H9 (cell line): Measurements from ENCODE around the gene SP140L. TPM values are rescaled to one million over a fixed set of nuclear protein-coding genes. Genes with fewer than 3 reads are reported as not detected.

Experiments
- DNase-seq: peaks from one replicate; pipeline ENCODE4 v3.0.0-alpha.2; 2017
- H2AFZ ChIP-seq: one replicate; pipeline ENCODE4 v1.6.1; 2013; ENCODE audit warnings: mild to moderate bottlenecking, low read length, control low read depth, moderate library complexity
- H2AK5ac ChIP-seq: 2 replicates; pipeline ENCODE4 v1.6.1; 2013; ENCODE audit warnings: low read length, control low read depth, mixed read lengths; ENCODE audit not compliant: insufficient read length
- H2BK120ac ChIP-seq: one replicate; pipeline ENCODE4 v1.6.1; 2013; ENCODE audit warnings: low read depth, mild to moderate bottlenecking, low read length, control low read depth, inconsistent platforms; ENCODE audit not compliant: poor library complexity, severe bottlenecking
- H2BK12ac ChIP-seq: 2 replicates; pipeline ENCODE4 v1.6.1; 2013; ENCODE audit warnings: low read length, control low read depth, mixed read lengths, low read depth; ENCODE audit not compliant: insufficient read length
- H2BK15ac ChIP-seq: 2 replicates; pipeline ENCODE4 v1.6.1; 2013; ENCODE audit warnings: low read depth, low read length, control low read depth
- H2BK20ac ChIP-seq: one replicate; pipeline ENCODE4 v1.6.1; 2013; ENCODE audit warnings: low read depth, mild to moderate bottlenecking, low read length, control low read depth, inconsistent platforms; ENCODE audit not compliant: poor library complexity, severe bottlenecking
- H2BK5ac ChIP-seq: 2 replicates; pipeline ENCODE4 v1.6.1; 2013; ENCODE audit warnings: low read length, control low read depth, mixed read lengths; ENCODE audit not compliant: insufficient read length
- H3K14ac ChIP-seq: 2 replicates; pipeline ENCODE4 v1.6.1; 2013; ENCODE audit warnings: low read length, control low read depth; ENCODE audit not compliant: insufficient read depth
- H3K18ac ChIP-seq: 2 replicates; pipeline ENCODE4 v1.6.1; 2013; ENCODE audit warnings: low read depth, mild to moderate bottlenecking, mixed read lengths, low read length, control low read depth; ENCODE audit not compliant: insufficient read length
- H3K23ac ChIP-seq: 2 replicates; pipeline ENCODE4 v1.6.1; 2013; ENCODE audit warnings: low read length, control low read depth, mixed read lengths, low read depth; ENCODE audit not compliant: insufficient read length
- H3K23me2 ChIP-seq: 2 replicates; pipeline ENCODE4 v1.6.1; 2013; ENCODE audit warnings: low read depth, mild to moderate bottlenecking, mixed read lengths, low read length, control low read depth; ENCODE audit not compliant: insufficient read length, poor library complexity, severe bottlenecking
- H3K27ac ChIP-seq: 2 replicates; pipeline ENCODE4 v1.5.1; 2013; ENCODE audit warnings: low read length, control low read depth, mixed read lengths, low read depth; ENCODE audit not compliant: insufficient read length
- H3K27me3 ChIP-seq: 2 replicates; pipeline ENCODE4 v1.6.1; 2013; ENCODE audit warnings: low read length, control low read depth, inconsistent platforms; ENCODE audit not compliant: insufficient read depth
- H3K4ac ChIP-seq: 2 replicates; pipeline ENCODE4 v1.6.1; 2013; ENCODE audit warnings: low read depth, mild to moderate bottlenecking, control low read depth, inconsistent platforms, low read length, moderate library complexity
- H3K4me1 ChIP-seq: 2 replicates; pipeline ENCODE4 v1.6.1; 2013; ENCODE audit warnings: low read length, control low read depth, inconsistent platforms; ENCODE audit not compliant: insufficient read depth
- H3K4me2 ChIP-seq: 2 replicates; pipeline ENCODE4 v1.6.1; 2013; ENCODE audit warnings: low read length, control low read depth, mixed read lengths; ENCODE audit not compliant: insufficient read length, insufficient read depth
- H3K56ac ChIP-seq: 2 replicates; pipeline ENCODE4 v1.6.1; 2013; ENCODE audit warnings: low read depth, mild to moderate bottlenecking, mixed read lengths, low read length, control low read depth; ENCODE audit not compliant: insufficient read length
- H3K79me1 ChIP-seq: 2 replicates; pipeline ENCODE4 v1.6.1; 2013; ENCODE audit warnings: low read depth, mild to moderate bottlenecking, moderate library complexity, low read length, control low read depth, inconsistent platforms; ENCODE audit not compliant: insufficient read depth, poor library complexity, severe bottlenecking
- H3K79me2 ChIP-seq: 2 replicates; pipeline ENCODE4 v1.6.1; 2013; ENCODE audit warnings: low read length, control low read depth, inconsistent platforms; ENCODE audit not compliant: insufficient read depth
- H3K9ac ChIP-seq: 2 replicates; pipeline ENCODE4 v1.6.1; 2013; ENCODE audit warnings: low read length, control low read depth, mixed read lengths; ENCODE audit not compliant: insufficient read length; ENCODE audit errors: extremely low read depth
- H3K9me3 ChIP-seq: one replicate; pipeline ENCODE4 v1.6.1; 2013; ENCODE audit warnings: low read depth, low read length, inconsistent platforms; ENCODE audit not compliant: control insufficient read depth
- H3T11ph ChIP-seq: one replicate; pipeline ENCODE4 v1.6.1; 2013; ENCODE audit warnings: mild to moderate bottlenecking, low read length, control low read depth, inconsistent platforms
- H4K20me1 ChIP-seq: one replicate; pipeline ENCODE4 v1.6.1; 2013; ENCODE audit not compliant: control insufficient read depth, insufficient read length, insufficient read depth
- H4K5ac ChIP-seq: 2 replicates; pipeline ENCODE4 v1.6.1; 2013; ENCODE audit warnings: low read depth, mild to moderate bottlenecking, mixed read lengths, low read length, control low read depth; ENCODE audit not compliant: insufficient read length
- H4K8ac ChIP-seq: replicated peaks from 2 replicates; pipeline ENCODE4 v1.6.1; 2013; ENCODE audit warnings: low read length, control low read depth, mixed read lengths, low read depth; ENCODE audit not compliant: insufficient read length
- H4K91ac ChIP-seq: 2 replicates; pipeline ENCODE4 v1.6.1; 2013; ENCODE audit warnings: low read depth, mild to moderate bottlenecking, moderate library complexity, mixed read lengths, low read length, control low read depth; ENCODE audit not compliant: insufficient read length
- H3K27ac Mint-ChIP-seq, 3 experiments: 2 replicates in 2 of 3; 3 replicates in 1 of 3; pipeline ENCODE4 v1.8.0; 2020 to 2021; ENCODE audit warnings: mixed read lengths in 3 of 3, mild to moderate bottlenecking in 1 of 3, moderate library complexity in 1 of 3
- H3K27me3 Mint-ChIP-seq: 2 replicates; pipeline ENCODE4 v1.8.0; 2021; ENCODE audit warnings: low read depth, mild to moderate bottlenecking, moderate library complexity, mixed read lengths
- H3K36me3 Mint-ChIP-seq, 3 experiments: 2 replicates in 2 of 3; 3 replicates in 1 of 3; pipeline ENCODE4 v1.8.0; 2020 to 2021; ENCODE audit warnings: low read depth in 3 of 3, mixed read lengths in 3 of 3; ENCODE audit not compliant: insufficient read depth in 1 of 3
- H3K4me1 Mint-ChIP-seq, 2 experiments: 2 replicates each; pipeline ENCODE4 v1.8.0; 2020; ENCODE audit warnings: mixed read lengths in 2 of 2
- H3K4me3 Mint-ChIP-seq, 2 experiments: 2 replicates in 1 of 2; 3 replicates in 1 of 2; pipeline ENCODE4 v1.8.0; 2020 to 2021; ENCODE audit warnings: mild to moderate bottlenecking in 2 of 2, mixed read lengths in 2 of 2, moderate library complexity in 1 of 2
- H3K9me3 Mint-ChIP-seq, 2 experiments: 2 replicates in 1 of 2; 3 replicates in 1 of 2; pipeline ENCODE4 v1.8.0; 2020; ENCODE audit warnings: mild to moderate bottlenecking in 2 of 2, mixed read lengths in 2 of 2, moderate library complexity in 1 of 2
- WGBS: extraction: QIAGEN DNeasy Blood & Tissue Kit; methylation state at CpG from one replicate; pipeline ENCODE4 v1.1.7; 2013; ENCODE audit warnings: missing lambda C conversion rate, low lambda C conversion rate, mixed read lengths; ENCODE audit not compliant: insufficient read length; ENCODE audit errors: extremely low coverage; 5-methylcytosine and 5-hydroxymethylcytosine counted together
- total RNA-seq: library from RNA; stranded (reverse); gene quantifications from 2 replicates; pipeline ENCODE4 v1.2.1, GENCODE V29; 2021
- TF ChIP-seq, protein P1 (sequence below): fragments of 200-600 bp; sonication (generic); conservative IDR thresholded peaks from 3 replicates; pipeline ENCODE4 v1.8.0; 2021; ENCODE audit warnings: antibody characterized with exemption, mild to moderate bottlenecking

SP140L gene
- total RNA-seq, 1 experiment from 2014 or later: 1.3 TPM

DNA sequence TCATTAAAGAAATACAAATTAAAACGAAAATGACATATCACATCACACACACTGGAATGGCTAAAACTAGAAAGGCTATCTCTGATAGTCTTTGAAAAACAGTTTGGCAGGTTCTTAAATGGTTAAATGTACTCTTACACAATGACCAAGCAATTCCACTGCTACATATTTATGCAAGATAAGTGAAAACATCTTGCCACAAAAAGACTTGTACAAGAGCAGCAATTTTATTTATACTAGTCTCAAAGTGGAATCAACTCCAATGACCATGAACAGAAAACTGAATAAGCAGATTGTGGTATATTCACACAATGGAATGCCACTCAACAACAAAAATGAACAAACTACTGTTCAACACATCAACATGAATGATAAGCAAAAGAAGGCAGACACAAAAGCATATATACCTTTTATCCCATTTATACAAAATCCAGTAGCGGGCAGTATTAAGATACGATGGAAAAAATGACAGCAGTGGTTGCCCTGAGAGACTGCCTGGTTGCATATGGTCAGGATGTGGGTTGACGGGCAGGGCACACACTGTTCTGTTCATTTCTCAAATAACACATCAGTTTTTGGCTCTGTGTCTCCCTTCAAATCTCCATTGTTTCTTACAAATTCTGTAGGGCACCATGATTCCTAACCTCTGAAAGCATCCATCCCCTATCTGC is 114.4 kb downstream of the SP140L start:
- Histone ChIP-seq H2BK5ac (no peak overlapping the region), H3K14ac (no peak overlapping the region), H3K27me3 (no peaks in the 10 kb centered on the region), H4K91ac (no peak overlapping the region), H2BK120ac (no peak overlapping the region), H3K4ac (no peak overlapping the region), H3K23me2 (no peaks in the 10 kb centered on the region), H2BK20ac (no peak overlapping the region), H2BK12ac (no peak overlapping the region), H4K8ac (no peak overlapping the region), H3K9ac (no peak overlapping the region), H4K20me1 (no peaks in the 10 kb centered on the region), H3K18ac (no peak overlapping the region), H3K9me3 (no peaks in the 10 kb centered on the region), H3T11ph (no peak overlapping the region), H2BK15ac (no peak overlapping the region), H3K27ac (no peak overlapping the region), H3K79me2 (no peaks in the 10 kb centered on the region), H2AFZ (no peak overlapping the region), H2AK5ac (no peak overlapping the region), H3K79me1 (no peaks in the 10 kb centered on the region), H3K23ac (no peak overlapping the region), H4K5ac (no peak overlapping the region), H3K4me1 (no peaks in the 10 kb centered on the region), H3K4me2 (no peak overlapping the region), H3K56ac (no peak overlapping the region)
- Mint-ChIP-seq H3K36me3 (peaks cover 0 to under 1% (median 0%) of the 10 kb centered on the region in 3 experiments; a peak in 1 of 7 replicates), H3K27ac (no peak overlapping the region), H3K9me3 (peaks cover 2 to 4% of the 10 kb centered on the region in 2 experiments), H3K4me3 (no peak overlapping the region), H3K4me1 (peaks cover 0 to 3% of the 10 kb centered on the region in 2 experiments; a peak in 2 of 4 replicates), H3K27me3 (no peaks in the 10 kb centered on the region)
- WGBS: no CpG with 5 or more reads among the region's 4 CpGs
- TF ChIP-seq, protein P1, sequence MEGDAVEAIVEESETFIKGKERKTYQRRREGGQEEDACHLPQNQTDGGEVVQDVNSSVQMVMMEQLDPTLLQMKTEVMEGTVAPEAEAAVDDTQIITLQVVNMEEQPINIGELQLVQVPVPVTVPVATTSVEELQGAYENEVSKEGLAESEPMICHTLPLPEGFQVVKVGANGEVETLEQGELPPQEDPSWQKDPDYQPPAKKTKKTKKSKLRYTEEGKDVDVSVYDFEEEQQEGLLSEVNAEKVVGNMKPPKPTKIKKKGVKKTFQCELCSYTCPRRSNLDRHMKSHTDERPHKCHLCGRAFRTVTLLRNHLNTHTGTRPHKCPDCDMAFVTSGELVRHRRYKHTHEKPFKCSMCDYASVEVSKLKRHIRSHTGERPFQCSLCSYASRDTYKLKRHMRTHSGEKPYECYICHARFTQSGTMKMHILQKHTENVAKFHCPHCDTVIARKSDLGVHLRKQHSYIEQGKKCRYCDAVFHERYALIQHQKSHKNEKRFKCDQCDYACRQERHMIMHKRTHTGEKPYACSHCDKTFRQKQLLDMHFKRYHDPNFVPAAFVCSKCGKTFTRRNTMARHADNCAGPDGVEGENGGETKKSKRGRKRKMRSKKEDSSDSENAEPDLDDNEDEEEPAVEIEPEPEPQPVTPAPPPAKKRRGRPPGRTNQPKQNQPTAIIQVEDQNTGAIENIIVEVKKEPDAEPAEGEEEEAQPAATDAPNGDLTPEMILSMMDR: no peak
- no peak for DNase-seq
